22Rv1 (cell line): ENCODE results near the gene HEYL.

ENCODE experiments used
- CTCF ChIP-seq: fragments of 450-650 bp; IDR thresholded peaks from 2 replicates; pipeline ENCODE4 v1.5.1; 2017; ENCODE audit warnings: mild to moderate bottlenecking
- ZFX ChIP-seq: fragments of 450-650 bp; IDR thresholded peaks from 2 replicates; pipeline ENCODE4 v1.6.1; 2017; ENCODE audit warnings: antibody characterized with exemption, borderline replicate concordance

DNA sequence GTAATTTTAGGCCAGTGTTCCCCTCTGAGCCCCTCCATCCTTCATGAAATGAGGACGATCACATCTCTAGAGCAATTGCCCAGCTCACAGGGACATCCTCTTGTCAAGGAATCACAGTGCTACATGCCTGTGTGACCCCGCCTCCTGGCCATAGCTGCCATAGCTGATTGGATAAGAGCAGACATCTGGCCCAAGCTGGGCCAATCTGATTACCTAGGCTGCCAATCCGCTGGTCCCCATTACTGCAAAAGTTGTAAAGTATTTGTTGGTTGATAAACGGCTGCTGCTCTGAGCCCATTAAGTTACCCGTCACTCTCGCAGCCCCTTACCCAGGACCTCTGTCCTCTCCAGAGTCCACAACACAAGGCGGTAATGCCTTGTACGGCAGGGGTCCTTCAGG, 24.1 kb upstream of the HEYL start:
- TF ChIP-seq CTCF (no peak), ZFX (no peak)
